ENCODE data around the gene MXD4.
"Not testable (repeated sequence)": the region's sequence is repeated elsewhere in the genome, so short reads cannot be mapped to it uniquely, and the experiment has no call there.

Gene MXD4

GRCh38 chr4:2226261-2226660 is 35.6 kb downstream of the MXD4 start:
- H3K27me3 Mint-ChIP-seq, result no peaks in the 10 kb centered on the region
- no peaks in the 10 kb centered on the region for H3K9me3 Mint-ChIP-seq
- DNase-seq (no peak), ATAC-seq (replicated peaks) (no peak)
- no peak overlapping the region for H3K4me3 Mint-ChIP-seq
- H3K36me3 Mint-ChIP-seq, result peaks cover 8 to 12% of the 10 kb centered on the region in 2 donors
- H3K27ac Mint-ChIP-seq, result no peak overlapping the region
- no peaks in the 10 kb centered on the region for H3K4me1 Mint-ChIP-seq

GRCh38 chr4:2222838-2223237 is 39.1 kb downstream of the MXD4 start:
- Mint-ChIP-seq H3K27ac (no peak overlapping the region), H3K9me3 (no peaks in the 10 kb centered on the region), H3K4me3 (no peak overlapping the region), H3K36me3 (peaks cover 6 to 12% of the 10 kb centered on the region in 2 donors), H3K27me3 (no peaks in the 10 kb centered on the region), H3K4me1 (peaks cover 7 to 8% of the 10 kb centered on the region in 2 donors)
- ATAC-seq (replicated peaks) (no peak), DNase-seq (no peak)

- not testable (repeated sequence) for ATAC-seq (replicated peaks); DNase-seq; H3K4me1 Mint-ChIP-seq; H3K9me3 Mint-ChIP-seq; H3K27me3 Mint-ChIP-seq; H3K27ac Mint-ChIP-seq; H3K36me3 Mint-ChIP-seq; H3K4me3 Mint-ChIP-seq
Observed at GRCh38 chr4:2221378-2221777, 40.5 kb downstream of the MXD4 start.

GRCh38 chr4:2220016-2220630 is 41.8 kb downstream of the MXD4 start:
- Mint-ChIP-seq H3K4me1 (peaks cover 7 to 8% of the 10 kb centered on the region in 2 donors), H3K9me3 (no peaks in the 10 kb centered on the region), H3K27ac (peak overlapping the region; percentile 1), H3K4me3 (no peak overlapping the region), H3K27me3 (no peaks in the 10 kb centered on the region), H3K36me3 (peaks cover 0 to 4% of the 10 kb centered on the region in 2 donors)
- peak; percentile 93 to 95 for ATAC-seq (replicated peaks)
- DNase-seq, result peak; percentile 62

- Mint-ChIP-seq H3K4me3 (no peak overlapping the region), H3K4me1 (peaks cover 7 to 8% of the 10 kb centered on the region in 2 donors), H3K36me3 (peaks cover 0 to 4% of the 10 kb centered on the region in 2 donors), H3K27ac (no peak overlapping the region), H3K9me3 (no peaks in the 10 kb centered on the region), H3K27me3 (no peaks in the 10 kb centered on the region)
- DNase-seq (no peak), ATAC-seq (replicated peaks) (no peak)
Observed at GRCh38 chr4:2219233-2219760, 42.6 kb downstream of the MXD4 start.

- Mint-ChIP-seq H3K36me3 (peaks cover 0 to 4% of the 10 kb centered on the region in 2 donors), H3K9me3 (no peaks in the 10 kb centered on the region), H3K4me3 (no peak overlapping the region), H3K27ac (no peak overlapping the region), H3K4me1 (peaks cover 7 to 8% of the 10 kb centered on the region in 2 donors), H3K27me3 (no peaks in the 10 kb centered on the region)
- no peak for ATAC-seq (replicated peaks)
- no peak for DNase-seq
Observed at GRCh38 chr4:2218436-2218835, 43.5 kb downstream of the MXD4 start.

- H3K4me3 Mint-ChIP-seq, result no peak overlapping the region
- H3K36me3 Mint-ChIP-seq, result peaks cover 0 to 2% of the 10 kb centered on the region in 2 donors
- H3K4me1 Mint-ChIP-seq, result peaks cover 7 to 8% of the 10 kb centered on the region in 2 donors
- DNase-seq (no peak), ATAC-seq (replicated peaks) (no peak)
- H3K9me3 Mint-ChIP-seq, result no peaks in the 10 kb centered on the region
- no peak overlapping the region for H3K27ac Mint-ChIP-seq
- H3K27me3 Mint-ChIP-seq, result no peaks in the 10 kb centered on the region
Observed at GRCh38 chr4:2217726-2218125, 44.2 kb downstream of the MXD4 start.

GRCh38 chr4:2212831-2213230 is 49.1 kb downstream of the MXD4 start:
- Mint-ChIP-seq H3K27ac (no peak overlapping the region), H3K4me1 (no peaks in the 10 kb centered on the region), H3K4me3 (no peak overlapping the region), H3K9me3 (no peaks in the 10 kb centered on the region), H3K36me3 (no peaks in the 10 kb centered on the region), H3K27me3 (no peaks in the 10 kb centered on the region)
- DNase-seq, result no peak
- ATAC-seq (replicated peaks), result no peak

GRCh38 chr4:2202789-2203188 is 59.1 kb downstream of the MXD4 start:
- peaks cover 0 to 13% of the 10 kb centered on the region in 2 donors for H3K36me3 Mint-ChIP-seq
- not testable (repeated sequence) for DNase-seq; H3K4me1 Mint-ChIP-seq; H3K27ac Mint-ChIP-seq; H3K9me3 Mint-ChIP-seq; ATAC-seq (replicated peaks); H3K4me3 Mint-ChIP-seq; H3K27me3 Mint-ChIP-seq

Measured in stimulated activated naive B cell treated with anti-CD40 and anti-IgM and Interleukin-4, amounts not matched to agents 10 μg/mL and 1 μg/mL and 100 μg/mL, for 72 hours (primary cell).